WI38 (cell line): ENCODE measurements around the gene CCR5AS.

Experiments
- H3K4me3 ChIP-seq: 2 replicates; pipeline ENCODE4 v1.5.1; 2011; ENCODE audit warnings: low read depth, mild to moderate bottlenecking, control low read depth, low read length
- TF ChIP-seq, protein P1 (sequence below): IDR thresholded peaks from 2 replicates; pipeline ENCODE4 v1.5.1; 2012; ENCODE audit warnings: low read depth, mild to moderate bottlenecking, control low read depth, low read length

Gene CCR5AS

DNA sequence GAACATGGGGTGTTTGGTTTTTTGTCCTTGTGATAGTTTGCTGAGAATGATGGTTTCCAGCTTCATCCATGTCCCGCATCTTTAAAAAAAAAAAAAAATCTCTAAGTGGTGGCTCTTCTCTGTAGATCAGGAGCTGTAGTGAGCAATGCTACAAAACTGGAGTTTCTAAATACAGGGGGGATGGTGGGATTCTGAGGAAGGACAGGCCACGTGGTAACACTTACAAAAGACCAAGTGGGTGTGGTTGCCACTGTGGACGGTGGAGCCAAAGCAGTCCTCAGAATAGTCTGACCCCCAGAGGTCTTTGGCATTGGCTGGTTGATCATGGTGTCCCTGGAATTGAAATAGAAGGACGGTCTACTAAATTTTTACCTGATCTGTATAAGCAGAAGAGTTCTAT lies 7.9 kb upstream of the CCR5AS start:
- TF ChIP-seq, protein P1, sequence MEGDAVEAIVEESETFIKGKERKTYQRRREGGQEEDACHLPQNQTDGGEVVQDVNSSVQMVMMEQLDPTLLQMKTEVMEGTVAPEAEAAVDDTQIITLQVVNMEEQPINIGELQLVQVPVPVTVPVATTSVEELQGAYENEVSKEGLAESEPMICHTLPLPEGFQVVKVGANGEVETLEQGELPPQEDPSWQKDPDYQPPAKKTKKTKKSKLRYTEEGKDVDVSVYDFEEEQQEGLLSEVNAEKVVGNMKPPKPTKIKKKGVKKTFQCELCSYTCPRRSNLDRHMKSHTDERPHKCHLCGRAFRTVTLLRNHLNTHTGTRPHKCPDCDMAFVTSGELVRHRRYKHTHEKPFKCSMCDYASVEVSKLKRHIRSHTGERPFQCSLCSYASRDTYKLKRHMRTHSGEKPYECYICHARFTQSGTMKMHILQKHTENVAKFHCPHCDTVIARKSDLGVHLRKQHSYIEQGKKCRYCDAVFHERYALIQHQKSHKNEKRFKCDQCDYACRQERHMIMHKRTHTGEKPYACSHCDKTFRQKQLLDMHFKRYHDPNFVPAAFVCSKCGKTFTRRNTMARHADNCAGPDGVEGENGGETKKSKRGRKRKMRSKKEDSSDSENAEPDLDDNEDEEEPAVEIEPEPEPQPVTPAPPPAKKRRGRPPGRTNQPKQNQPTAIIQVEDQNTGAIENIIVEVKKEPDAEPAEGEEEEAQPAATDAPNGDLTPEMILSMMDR, result no peak
- no peak overlapping the region for H3K4me3 ChIP-seq

DNA sequence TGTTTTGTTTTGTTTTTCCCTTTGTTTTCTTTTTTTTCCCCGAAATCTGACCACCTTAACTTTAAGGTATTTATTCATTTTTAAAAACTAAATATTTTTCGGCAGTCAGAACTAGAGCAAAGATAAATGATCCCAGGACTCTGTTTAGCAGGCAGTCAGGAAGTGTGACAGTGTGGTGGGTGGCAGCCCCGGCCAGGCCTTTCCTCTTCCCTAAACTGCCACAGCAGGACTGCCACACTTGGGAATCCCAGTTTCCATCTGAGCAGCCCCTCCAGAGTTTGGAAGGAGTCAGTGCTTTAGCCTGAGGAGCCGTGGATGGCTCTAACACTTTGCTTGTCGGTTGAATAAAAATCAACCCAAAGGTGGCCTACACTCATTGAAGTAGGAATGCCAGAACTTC lies 7.1 kb upstream of the CCR5AS start:
- no peak overlapping the region for H3K4me3 ChIP-seq
- TF ChIP-seq, protein P1, result no peak

DNA sequence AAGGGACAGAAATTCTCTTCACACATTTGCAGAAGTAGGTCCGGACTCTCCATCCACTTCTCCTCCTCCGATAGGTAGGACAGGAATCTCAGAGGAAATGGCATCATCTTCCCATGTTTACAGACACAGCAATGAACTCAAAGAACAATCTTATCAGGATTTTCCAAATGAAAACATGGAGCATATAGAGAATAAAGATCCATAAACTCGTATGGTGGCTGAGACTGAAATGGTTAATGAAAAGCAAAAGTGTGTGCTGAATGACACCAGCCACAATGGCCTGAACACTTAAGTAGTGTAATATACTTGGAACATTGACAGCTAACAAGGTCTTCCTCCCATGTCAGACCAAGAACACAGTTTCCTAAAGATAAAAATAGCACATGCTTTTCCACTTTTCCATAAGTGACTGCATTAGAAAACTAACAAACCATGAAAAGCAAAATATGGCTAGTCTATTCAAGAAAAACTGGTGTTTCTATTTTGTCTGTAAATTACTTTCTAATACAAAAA lies 6.0 kb upstream of the CCR5AS start:
- no peak overlapping the region for H3K4me3 ChIP-seq
- TF ChIP-seq, protein P1, result no peak

DNA sequence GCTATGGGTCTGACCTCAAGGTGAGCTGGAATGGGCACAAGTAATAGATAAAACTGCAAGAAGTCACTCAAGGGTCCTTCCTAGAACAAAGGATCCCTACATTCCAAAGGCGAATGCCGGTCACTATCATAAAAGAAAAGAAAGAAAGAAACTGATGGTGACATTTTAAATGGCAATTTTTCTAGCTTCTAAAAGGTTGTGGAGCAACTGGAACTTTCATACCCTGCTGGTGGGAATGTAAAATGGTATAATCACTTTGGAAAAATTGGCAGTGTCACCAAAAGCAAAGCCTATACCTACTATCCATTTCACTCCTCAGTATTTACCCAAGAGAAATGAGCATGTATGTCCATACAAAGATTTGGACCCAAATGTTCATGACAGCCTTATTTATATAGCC lies 4.4 kb upstream of the CCR5AS start:
- TF ChIP-seq, protein P1, result no peak
- H3K4me3 ChIP-seq, result no peak overlapping the region

DNA sequence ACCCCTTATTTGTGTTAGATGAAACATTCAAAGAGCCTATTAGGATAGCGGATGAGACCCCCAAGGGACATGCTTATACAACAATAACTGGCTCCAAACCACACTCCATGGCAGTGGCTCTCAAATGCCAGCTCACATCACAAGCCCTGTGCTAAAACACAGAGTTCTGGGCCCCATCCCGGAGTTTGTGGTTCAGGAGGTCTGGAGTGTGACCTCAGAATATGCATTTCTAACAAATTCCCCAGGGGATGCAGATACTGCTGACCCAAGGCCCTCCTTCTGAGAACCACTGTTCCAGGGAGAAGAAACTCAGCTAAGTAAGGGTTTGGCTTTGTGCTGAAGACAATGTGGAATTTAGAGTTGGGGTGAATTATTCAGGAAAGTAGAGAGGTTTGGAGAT lies 3.8 kb upstream of the CCR5AS start:
- TF ChIP-seq, protein P1, result no peak
- H3K4me3 ChIP-seq, result no peak overlapping the region

DNA sequence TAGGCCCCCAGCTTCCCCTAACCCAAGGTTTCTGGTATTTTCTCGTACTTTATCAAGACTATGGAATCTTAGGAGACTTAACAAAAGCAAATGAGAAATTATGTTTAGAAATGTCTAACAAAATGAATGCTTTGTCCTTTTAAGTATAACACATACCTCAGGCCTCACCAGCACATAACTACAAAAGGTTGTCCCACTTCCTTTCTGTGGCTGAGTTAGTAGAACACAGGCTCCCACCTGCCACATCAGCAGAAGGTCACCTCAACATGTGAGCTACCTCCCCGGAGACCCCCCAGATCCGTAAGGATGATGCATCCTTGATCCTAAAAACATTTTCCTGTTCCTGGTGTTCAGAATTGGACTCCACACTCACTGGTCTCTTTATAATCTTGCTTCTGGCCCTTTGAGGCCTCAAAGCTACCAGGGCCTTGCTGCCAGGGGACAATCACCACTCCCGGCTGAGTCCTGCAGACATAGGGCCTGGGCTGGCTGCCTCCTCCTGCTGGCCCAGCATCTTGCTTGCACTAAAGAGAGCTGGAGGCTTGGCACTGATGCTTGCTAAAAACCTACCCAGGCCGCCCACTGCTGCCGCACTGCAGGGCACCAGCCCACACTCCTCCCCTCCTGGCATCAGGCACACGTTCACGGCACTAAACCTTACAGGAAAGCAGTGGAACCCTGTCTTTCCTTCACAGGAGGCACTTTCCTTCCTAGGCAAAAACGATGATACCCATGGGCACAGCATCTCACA lies 3.0 kb upstream of the CCR5AS start:
- TF ChIP-seq, protein P1, result no peak
- no peak overlapping the region for H3K4me3 ChIP-seq

DNA sequence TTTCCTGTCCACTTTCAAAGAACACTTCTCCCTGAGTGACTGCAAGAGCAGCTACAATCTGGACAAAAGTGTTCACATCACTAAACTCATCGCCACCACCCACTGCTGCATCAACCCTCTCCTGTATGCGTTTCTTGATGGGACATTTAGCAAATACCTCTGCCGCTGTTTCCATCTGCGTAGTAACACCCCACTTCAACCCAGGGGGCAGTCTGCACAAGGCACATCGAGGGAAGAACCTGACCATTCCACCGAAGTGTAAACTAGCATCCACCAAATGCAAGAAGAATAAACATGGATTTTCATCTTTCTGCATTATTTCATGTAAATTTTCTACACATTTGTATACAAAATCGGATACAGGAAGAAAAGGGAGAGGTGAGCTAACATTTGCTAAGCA lies 2.0 kb upstream of the CCR5AS start:
- TF ChIP-seq, protein P1, result no peak
- H3K4me3 ChIP-seq, result no peak overlapping the region
